AG04449 (cell line): ENCODE data around the gene TLR3.
"Not testable (repeated sequence)": the region's sequence is repeated elsewhere in the genome, so short reads cannot be mapped to it uniquely, and the experiment has no call there.

Experiments used
- CTCF ChIA-PET: fragments of 350-600 bp; formaldehyde crosslinking; extraction: SDS; loops from one replicate; lab custom pipeline; 2021; ENCODE audit warnings: antibody characterized with exemption; lab: Yijun Ruan, JAX
- POLR2A ChIA-PET: fragments of 400-600, 350-600 bp; formaldehyde crosslinking; extraction: SDS; loops from one replicate; lab custom pipeline; 2020; ENCODE audit warnings: antibody characterized with exemption, inconsistent platforms; lab: Yijun Ruan, JAX
- DNase-seq: peaks from one replicate; pipeline ENCODE4 v3.0.0-alpha.2; 2010; ENCODE audit warnings: low read depth, low spot score
- H3K4me3 ChIP-seq: 2 replicates; pipeline ENCODE4 v1.5.1; 2011; ENCODE audit warnings: low read depth, mild to moderate bottlenecking, control low read depth, low read length
- TF ChIP-seq, protein P1 (sequence below): IDR thresholded peaks from one replicate; pipeline ENCODE4 v1.5.1; 2011; ENCODE audit warnings: mild to moderate bottlenecking, moderate library complexity, low read length, control low read depth, inconsistent platforms; ENCODE audit not compliant: insufficient read depth; ENCODE audit errors: missing control alignments

Gene TLR3

DNA sequence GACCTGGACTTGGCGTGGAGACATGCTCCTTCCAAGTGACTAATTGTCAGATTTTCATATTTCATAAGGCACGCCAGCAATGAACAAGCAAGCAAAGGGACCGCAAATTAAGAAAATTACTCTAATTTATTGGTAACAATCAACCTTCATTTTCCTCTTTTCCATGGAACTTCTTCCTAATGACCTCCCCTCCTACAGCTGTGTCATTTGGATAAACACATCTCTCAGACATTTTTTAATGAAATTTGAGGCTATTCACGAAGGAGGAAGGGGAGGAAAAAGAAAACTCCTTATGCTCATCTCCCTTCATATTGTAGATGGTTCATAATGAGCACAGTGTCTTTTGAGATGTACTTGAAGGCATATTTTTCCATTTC is 38.6 kb upstream of the TLR3 start:
- POLR2A ChIA-PET, result interaction anchor here (0.5 kb wide), 1 partner anchor 389 kb away, joined by 3 read pairs; no protein-coding TSS in a partner anchor
- CTCF ChIA-PET, result interaction anchor here (1.3 to 2.0 kb wide), 4 partner anchors 9 to 389 kb away, joined by 3 to 10 read pairs (median 5); no protein-coding TSS in a partner anchor
- H3K4me3 ChIP-seq, result no peak overlapping the region
- TF ChIP-seq, protein P1, sequence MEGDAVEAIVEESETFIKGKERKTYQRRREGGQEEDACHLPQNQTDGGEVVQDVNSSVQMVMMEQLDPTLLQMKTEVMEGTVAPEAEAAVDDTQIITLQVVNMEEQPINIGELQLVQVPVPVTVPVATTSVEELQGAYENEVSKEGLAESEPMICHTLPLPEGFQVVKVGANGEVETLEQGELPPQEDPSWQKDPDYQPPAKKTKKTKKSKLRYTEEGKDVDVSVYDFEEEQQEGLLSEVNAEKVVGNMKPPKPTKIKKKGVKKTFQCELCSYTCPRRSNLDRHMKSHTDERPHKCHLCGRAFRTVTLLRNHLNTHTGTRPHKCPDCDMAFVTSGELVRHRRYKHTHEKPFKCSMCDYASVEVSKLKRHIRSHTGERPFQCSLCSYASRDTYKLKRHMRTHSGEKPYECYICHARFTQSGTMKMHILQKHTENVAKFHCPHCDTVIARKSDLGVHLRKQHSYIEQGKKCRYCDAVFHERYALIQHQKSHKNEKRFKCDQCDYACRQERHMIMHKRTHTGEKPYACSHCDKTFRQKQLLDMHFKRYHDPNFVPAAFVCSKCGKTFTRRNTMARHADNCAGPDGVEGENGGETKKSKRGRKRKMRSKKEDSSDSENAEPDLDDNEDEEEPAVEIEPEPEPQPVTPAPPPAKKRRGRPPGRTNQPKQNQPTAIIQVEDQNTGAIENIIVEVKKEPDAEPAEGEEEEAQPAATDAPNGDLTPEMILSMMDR, result no peak
- DNase-seq, result no peak

DNA sequence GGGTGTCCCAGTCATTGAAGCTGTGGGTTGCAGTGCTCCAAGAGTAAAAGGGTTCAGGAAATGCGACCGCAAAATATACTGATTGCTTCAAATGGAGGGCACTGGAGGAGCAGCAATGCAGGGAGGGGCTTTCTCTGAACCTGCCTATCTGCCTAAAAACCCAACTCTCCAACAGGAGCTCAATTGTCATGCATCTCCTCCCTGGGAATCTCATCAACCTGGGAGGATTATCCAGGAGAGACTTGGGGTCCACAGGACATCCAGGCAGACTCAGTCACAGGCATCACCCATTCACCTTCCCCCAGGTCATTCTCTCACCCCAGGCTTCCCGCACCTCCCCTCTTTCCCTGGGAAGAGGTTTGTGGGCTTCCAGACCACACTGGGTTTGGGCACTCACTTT is 38.2 kb upstream of the TLR3 start:
- TF ChIP-seq, protein P1, result no peak
- DNase-seq, result no peak
- ChIA-PET POLR2A (no interaction called here), CTCF (interaction anchor here (1.3 to 2.0 kb wide), 4 partner anchors 9 to 389 kb away, joined by 3 to 10 read pairs (median 5); no protein-coding TSS in a partner anchor)
- no peak overlapping the region for H3K4me3 ChIP-seq

DNA sequence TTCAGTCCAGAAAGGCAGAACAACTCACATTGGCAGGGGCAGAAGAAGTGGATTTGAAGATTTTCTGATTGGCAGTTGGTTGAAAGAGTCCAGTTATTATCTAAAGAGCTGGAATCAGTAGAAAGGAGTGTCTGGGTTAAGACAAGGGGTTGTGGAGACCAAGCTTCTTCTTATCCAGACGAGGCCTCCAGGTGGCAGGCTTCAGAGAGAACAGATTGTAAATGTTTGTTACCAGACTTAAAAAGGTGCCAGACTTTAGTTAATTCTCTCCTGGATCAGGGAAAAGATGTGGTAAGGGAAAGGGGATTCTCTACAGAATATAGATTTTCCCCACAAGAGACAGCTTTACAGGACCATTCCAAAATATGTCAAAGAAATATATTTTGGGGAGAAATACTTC is 36.7 kb upstream of the TLR3 start:
- POLR2A ChIA-PET, result no interaction called here
- no peak for DNase-seq
- CTCF ChIA-PET, result interaction anchor here (0.8 to 1.1 kb wide), 3 partner anchors 11 to 401 kb away, joined by 3 to 5 read pairs (median 3); no protein-coding TSS in a partner anchor
- H3K4me3 ChIP-seq, result no peak overlapping the region
- TF ChIP-seq, protein P1, result no peak

DNA sequence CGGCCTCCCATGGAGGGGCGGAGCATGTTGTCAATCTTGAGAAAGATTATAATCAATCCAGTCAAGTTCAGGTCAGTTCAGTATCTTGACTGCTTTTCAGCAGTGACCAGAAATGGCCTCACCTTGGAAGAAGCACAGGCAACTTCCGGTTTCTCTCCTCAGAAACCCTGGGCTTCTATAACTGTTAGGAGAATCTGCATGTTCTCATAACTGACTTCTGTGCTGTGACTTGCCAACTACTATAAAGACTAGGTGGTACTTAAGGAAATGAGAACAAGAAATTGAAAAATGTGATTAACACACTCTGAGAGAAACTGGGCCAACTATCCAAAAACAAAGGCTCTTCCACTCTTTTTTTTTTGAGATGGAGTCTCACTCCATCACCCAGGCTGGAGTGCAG is 35.9 kb upstream of the TLR3 start:
- DNase-seq, result no peak
- TF ChIP-seq, protein P1, result no peak
- POLR2A ChIA-PET, result no interaction called here
- no peak overlapping the region for H3K4me3 ChIP-seq
- CTCF ChIA-PET, result no interaction called here

DNA sequence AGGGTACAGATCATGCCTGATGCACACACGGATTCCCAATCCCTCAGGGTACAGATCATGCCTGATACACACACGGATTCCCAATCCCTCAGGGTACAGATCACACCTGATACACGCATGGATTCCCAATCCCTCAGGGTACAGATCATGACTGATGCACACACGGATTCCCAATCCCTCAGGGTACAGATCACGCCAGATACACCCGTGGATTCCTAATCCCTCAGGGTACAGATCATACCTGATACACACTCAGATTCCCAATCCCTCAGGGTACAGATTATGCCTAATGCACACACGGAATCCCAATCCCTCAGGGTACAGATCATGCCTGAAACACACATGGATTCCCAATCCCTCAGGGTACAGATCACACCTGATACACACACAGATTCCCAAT is 34.3 kb upstream of the TLR3 start:
- POLR2A ChIA-PET, CTCF ChIA-PET, DNase-seq, H3K4me3 ChIP-seq: not testable (repeated sequence)

DNA sequence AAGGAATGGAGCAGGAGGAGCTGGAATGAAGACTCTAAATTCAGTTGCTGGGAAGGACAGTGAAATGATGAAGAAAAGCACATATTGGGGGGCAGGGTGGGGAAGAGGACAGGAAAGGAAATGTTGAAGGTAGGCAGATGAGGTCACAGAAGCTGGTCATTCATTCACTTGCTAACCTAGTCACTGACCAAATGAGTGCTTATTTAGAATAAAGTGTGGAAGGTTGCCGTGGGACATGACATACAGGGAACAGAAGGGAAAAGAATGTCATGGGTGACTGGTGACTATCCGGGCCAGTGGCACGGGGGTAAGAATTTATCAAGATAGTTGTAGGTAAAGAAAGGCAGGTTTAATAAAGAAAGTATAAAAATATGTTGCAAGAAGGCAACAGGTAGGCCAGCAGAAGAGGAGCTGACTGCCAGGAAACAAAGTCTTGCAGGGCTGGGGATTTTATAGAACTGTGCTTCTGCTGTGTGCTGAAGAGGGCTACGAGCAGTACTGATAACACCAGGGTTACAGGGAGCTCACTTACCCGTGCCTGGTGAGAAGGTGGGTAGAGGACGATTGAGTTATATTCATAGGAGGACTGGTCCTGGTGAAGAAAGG is 31.9 kb upstream of the TLR3 start:
- no peak for DNase-seq
- POLR2A ChIA-PET, result no interaction called here
- CTCF ChIA-PET, result interaction anchor here (0.8 to 5.7 kb wide), 37 partner anchors 11 to 1054 kb away, joined by 3 to 143 read pairs (median 5); partner anchors contain the start of gene UFSP2
- TF ChIP-seq, protein P1, result no peak
- no peak overlapping the region for H3K4me3 ChIP-seq
